Thyroid gland (tissue), 4 donors: ENCODE measurements around the gene OGT.

ENCODE experiments used
- CTCF ChIP-seq, 6 experiments: fragments of 200-600 bp in 3 of 6; fragments of 450-650 bp in 3 of 6; sonication (generic) in 3 of 6; IDR thresholded peaks; one replicate each; pipeline ENCODE4 v1.5.1; 2016 to 2019; ENCODE audit warnings: antibody characterized with exemption in 6 of 6, mild to moderate bottlenecking in 2 of 6, inconsistent platforms in 1 of 6, moderate library complexity in 1 of 6
- POLR2A ChIP-seq, 2 donors: fragments of 450-650 bp; IDR thresholded peaks; one replicate each; pipeline ENCODE4 v1.6.1; 2017; ENCODE audit warnings: antibody characterized with exemption in 2 of 2, mild to moderate bottlenecking in 2 of 2, moderate library complexity in 1 of 2

DNA sequence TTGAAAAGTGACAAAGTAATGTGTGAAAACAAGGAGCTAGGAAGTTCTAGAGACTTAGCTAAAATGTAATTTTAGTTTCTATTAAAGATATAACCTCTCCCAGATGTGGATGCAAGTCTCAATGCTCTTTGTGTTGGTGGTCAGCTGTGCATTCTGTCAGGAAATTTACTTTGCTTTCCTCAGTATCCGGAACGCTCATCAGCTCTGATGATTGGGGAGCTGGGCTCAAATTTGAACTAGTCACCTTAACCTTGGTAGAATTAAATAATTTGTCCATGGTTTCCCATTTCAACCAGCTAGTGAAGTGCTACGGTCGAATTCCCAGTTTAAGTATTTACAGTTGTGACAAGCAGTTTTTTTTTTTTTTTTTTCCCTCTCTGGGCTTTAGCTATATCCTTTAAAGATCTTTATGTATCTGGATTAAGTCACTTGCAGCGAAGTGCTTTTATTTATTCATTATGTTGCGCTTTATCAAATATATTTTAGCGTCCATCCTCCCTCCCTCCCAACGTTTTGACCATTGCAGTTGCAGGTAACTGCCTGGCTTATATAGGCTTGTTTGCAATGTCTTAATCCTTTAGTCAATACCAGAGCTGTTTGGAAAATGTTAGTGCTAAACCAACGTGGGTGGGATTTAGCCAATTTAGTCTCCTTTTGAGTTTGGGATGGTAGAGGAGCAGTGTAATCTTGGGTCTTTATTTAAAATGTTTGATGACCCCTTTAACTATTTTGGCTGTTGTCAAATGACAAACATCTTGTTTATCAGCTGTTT, 2.1 kb downstream of the OGT start:
- TF ChIP-seq CTCF (IDR thresholded peaks at IDR 0.05) (no peak), POLR2A (IDR thresholded peaks at IDR 0.05) (no peak)
